ENCODE measurements around the gene SERPINA1.
"Not testable (repeated sequence)": the region's sequence is repeated elsewhere in the genome, so short reads cannot be mapped to it uniquely, and the experiment has no call there.

Gene SERPINA1

DNA sequence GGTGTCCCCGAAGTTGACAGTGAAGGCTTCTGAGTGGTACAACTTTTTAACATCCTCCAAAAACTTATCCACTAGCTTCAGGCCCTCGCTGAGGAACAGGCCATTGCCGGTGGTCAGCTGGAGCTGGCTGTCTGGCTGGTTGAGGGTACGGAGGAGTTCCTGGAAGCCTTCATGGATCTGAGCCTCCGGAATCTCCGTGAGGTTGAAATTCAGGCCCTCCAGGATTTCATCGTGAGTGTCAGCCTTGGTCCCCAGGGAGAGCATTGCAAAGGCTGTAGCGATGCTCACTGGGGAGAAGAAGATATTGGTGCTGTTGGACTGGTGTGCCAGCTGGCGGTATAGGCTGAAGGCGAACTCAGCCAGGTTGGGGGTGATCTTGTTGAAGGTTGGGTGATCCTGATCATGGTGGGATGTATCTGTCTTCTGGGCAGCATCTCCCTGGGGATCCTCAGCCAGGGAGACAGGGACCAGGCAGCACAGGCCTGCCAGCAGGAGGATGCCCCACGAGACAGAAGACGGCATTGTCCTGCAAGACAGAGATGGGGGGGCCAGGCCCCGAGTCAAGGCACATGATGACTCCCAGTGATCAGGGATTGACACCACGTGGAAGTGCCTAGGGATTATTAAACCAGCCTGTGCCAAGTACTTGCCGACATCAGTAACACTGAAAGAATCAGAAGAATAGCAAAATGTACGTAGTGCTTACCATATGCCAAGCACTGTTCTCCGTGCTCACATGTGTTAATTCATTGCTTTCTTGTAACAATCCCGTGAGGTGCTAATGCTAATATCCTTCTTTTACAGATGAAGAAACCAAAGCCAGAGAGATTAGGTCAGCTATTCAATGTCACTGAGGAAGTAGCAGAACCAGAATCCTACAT lies 5.4 kb downstream of the SERPINA1 start:
- no peak for DNase-seq

DNA sequence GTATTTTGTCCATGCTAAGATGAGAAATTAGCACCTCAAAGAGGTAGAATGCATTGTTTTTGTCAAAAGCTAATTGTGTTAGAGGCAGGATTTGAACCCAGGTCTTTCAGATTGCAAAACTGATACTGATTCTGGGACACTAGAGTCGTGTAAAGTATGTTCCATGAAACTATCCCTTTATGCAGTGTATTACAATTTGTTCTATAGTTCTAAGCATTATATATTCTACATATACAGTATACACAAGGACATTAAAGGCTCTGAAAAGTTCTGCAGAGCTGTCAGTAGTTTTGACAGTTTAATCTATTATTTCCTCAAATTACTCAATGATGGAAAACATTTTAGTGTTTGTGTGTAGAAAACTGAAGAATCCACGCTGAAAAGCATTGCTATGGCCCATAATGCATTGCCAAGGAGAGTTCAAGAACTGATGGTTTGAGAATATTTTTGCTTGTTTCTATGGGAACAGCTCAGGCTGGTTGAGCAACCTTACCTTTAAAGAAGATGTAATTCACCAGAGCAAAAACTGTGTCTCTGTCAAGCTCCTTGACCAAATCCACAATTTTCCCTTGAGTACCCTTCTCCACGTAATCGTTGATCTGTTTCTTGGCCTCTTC lies 6.2 kb downstream of the SERPINA1 start:
- no peak for DNase-seq

GRCh38 chr14:94381149-94382030 lies 7.0 kb downstream of the SERPINA1 start:
- no peak for DNase-seq

DNA sequence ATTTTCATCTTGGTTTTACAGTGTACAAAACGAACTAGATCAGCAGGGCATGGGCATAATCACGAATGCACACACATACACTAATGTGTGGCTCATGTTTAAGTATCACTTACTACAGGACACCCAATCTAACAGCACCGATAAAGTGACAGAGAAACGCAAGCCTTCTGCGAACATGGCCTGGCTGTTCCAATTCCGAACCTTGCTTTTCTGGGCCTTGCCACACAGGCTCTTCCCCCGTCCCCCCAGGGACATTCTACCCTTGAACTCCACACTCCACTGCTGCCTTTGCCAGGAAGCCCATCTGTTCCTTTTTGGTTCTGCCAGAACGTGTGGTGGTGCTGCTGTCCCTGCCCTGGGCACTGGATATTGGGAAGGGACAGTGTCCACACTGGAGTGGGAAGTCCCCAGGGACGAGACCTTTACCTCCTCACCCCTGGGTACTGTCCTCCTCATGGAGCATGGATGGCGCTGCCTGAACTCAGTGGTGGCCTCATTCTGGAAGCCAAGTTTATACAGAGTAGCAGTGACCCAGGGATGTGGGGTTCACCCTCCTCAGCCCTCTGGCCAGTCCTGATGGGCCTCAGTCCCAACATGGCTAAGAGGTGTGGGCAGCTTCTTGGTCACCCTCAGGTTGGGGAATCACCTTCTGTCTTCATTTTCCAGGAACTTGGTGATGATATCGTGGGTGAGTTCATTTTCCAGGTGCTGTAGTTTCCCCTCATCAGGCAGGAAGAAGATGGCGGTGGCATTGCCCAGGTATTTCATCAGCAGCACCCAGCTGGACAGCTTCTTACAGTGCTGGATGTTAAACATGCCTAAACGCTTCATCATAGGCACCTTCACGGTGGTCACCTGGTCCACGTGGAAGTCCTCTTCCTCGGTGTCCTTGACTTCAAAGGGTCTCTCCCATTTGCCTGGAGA lies 7.9 kb downstream of the SERPINA1 start:
- peak; percentile 22 for DNase-seq

DNA sequence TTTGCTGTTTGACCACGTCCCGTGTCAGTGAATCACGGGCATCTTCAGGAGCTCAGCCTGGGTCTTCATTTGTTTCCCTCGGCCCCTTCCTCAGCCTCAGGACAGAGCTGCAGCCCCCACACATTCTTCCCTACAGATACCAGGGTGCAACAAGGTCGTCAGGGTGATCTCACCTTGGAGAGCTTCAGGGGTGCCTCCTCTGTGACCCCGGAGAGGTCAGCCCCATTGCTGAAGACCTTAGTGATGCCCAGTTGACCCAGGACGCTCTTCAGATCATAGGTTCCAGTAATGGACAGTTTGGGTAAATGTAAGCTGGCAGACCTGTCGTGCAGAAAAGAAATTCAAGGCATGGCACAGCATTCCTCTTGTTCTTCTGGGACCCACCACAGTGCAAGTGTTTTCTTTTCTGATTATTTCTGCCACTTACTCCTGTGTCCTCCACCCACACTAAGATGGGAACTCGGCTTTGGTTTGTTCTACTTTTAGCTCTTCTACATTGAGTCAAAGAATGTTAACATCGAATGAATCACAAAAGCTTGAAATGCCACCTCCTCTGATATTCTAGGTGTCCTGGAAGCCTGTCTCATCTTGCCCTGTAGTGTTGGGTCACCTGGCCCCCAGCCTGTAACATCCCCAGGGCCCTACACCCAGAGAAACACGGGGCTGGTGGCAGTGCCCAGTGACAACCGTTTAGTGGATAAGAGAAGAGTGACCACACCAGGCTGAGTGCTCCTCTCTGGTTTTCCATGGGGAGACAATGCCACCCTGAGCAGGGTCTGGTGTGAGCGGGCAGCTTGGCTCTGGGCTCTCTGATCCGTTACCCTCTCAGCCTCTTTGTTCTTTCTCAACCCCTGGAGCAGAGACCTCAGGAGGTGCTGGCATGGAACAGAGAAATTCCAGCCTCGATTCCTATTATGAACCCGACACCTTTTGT lies 8.8 kb downstream of the SERPINA1 start:
- DNase-seq = no peak

DNA sequence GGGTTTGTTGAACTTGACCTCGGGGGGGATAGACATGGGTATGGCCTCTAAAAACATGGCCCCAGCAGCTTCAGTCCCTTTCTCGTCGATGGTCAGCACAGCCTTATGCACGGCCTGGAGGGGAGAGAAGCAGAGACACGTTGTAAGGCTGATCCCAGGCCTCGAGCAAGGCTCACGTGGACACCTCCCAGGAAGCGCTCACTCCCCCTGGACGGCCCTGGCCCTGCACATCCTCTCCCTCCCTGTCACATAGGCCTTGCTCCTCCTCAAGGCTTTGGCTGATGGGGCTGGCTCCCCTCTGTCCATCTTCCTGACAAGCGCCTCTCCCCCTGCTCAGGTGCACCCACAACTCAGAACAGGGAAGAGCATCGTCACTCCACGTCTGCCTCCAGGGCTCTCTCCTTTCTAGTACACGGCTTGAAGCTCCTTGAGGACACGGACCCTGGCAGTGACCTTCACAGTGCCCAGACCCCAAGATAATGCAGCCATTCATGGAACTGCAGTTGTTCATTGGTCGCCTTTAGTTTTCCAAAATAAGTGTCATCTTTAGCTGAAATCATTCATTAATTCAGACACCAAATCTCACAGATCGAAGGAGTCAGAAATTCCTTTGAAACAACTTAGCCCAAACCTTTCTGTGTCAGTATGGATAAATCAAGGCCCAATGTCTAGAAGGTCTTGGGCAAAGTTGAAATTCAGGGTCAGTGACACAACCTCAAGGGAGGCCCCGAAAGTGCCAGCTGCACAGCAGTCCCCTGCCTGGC lies 9.7 kb downstream of the SERPINA1 start:
- DNase-seq = no peak

DNA sequence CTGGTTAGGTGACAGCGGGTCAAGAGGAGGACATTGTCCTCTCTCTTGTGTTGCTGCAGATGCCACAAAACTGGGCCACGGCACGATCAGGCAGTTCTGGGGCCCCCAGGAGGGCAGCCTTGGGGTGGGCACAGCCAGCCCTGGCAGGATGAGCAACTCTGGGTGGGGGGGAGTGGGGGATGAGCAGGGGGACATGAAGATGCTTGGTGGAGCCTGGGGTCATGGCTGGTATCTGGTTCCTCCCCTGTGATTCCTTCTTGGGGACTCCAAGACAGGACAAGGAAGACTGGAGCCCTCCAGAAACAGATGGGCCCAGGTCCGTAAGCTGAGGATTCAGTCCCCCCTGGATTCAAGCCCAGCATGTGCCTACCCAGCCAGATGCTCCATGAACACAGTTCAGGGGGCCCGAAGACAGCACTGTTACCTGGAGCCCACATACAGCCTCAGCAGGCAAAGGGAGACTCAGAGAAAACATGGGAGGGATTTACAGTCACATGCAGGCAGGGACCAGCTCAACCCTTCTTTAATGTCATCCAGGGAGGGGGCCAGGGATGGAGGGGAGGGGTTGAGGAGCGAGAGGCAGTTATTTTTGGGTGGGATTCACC lies 10.4 kb downstream of the SERPINA1 start:
- no peak for DNase-seq

- DNase-seq = no peak
These were observed 11.2 kb downstream of the SERPINA1 start for GRCh38 chr14:94376976-94377865.

GRCh38 chr14:94376108-94376975 lies 12.1 kb downstream of the SERPINA1 start:
- DNase-seq = no peak

DNA sequence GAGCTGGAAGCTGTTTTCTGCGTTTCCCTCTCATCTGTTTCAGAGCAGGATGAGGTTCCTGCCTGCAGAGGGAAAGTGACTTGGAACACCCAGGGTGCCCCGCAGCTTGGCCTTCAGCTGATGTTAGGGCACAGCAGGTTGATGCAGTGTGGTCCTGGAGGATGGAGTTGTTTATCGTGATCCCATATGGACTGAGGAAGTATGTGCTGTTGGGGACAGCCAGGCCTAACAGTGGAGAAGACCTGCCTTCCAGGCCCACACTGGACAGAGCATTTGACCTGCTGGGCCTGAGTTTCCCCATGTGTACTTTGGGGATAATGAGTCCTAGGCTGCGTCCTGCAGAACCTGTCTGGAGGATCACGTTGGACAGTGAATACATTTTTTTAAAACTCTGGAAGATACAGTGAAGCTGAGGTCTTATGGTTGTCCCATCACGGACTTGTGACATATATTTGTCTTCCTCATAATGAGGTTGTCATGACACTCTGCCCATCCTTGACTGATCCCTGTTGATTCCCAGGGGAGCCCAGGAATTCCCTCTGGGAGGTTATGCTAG lies 12.8 kb downstream of the SERPINA1 start:
- no peak for DNase-seq

- no peak for DNase-seq
These were observed 13.6 kb downstream of the SERPINA1 start for GRCh38 chr14:94374749-94375260.

DNA sequence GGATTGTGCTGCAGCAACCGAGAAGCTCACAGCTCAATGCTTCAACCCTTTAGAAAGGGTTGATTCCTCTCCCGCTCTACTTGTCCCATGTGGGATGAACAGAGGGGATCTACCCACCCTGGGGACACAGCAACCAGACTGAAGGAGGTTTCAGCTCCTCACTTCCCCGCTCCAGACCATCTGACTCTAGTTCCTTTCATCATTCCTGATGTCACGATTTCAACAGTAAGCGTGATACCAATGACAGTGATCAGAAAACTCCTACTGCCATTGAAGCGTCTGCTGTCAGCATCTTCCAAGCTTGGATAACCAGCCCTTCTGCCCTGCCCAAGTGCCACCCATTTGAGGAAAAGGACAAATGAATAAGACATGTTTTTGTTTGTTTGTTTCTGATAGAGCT lies 14.3 kb downstream of the SERPINA1 start:
- DNase-seq = no peak

DNA sequence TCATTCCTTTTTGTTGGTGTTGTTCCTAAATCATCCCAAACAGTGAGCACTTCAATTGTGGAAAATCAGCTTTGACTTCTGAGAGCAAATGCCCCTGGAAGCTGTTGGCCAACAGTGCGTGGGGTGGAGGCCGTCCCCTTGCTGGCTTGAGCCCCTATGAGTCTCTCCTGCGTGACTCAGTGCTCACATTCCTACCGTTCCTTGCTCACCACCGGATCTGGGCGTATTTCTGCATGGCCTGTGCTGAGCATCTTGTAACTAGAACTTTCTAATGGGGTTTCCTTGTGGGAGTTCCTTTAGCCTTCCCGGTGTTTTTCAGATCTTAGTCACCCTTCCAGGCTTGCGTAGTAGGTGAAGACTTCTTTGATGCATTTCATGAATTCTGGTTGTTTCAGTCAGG lies 14.7 kb downstream of the SERPINA1 start:
- DNase-seq = no peak

DNA sequence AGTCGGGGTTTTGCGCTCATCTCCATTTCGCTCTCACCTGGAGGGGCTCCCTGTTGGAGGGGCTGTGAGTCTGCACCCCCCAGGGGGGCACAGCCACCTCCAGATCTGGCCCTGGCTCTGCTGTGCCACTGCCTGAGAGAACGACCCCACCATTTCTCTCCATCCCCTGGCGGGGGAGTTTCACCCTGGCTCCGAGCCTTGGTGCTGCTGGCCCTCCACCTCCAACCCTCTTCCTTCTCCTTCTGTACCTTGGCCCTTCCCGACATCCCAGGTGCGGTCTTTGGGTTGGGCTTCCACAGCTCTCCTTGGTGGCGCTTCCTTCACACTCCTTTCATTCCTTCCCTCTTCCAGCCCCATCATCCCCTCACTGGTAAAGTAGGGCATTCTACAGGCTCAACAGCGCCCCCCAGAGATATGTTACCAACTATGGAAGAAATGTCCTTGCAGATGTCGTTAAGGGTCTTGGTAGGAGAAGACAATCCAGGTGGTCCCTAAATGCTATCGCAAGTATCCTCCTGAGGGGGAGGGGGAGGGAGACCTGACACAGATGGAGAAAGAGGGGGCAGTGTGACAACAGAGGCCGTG lies 16.3 kb downstream of the SERPINA1 start:
- no peak for DNase-seq

GRCh38 chr14:94370524-94370910 lies 17.9 kb downstream of the SERPINA1 start:
- no peak for DNase-seq

- not testable (repeated sequence) for DNase-seq
These were observed 18.5 kb downstream of the SERPINA1 start for GRCh38 chr14:94369766-94370523.

All from DMS 273 treated with DMSO at 0.1 percent for 48 hours (cell line).